ENCODE measurements around the gene CTSA. TPM values are rescaled to one million over a fixed set of nuclear protein-coding genes. Genes with fewer than 3 reads are reported as not detected.

The CTSA gene
- total and polyA plus RNA-seq, 9 of the 15 experiments (the other 6 are each of a cell fraction or from before 2014, with no cell fraction given): 8.8 to 61.7 (median 28.3) TPM

DNA sequence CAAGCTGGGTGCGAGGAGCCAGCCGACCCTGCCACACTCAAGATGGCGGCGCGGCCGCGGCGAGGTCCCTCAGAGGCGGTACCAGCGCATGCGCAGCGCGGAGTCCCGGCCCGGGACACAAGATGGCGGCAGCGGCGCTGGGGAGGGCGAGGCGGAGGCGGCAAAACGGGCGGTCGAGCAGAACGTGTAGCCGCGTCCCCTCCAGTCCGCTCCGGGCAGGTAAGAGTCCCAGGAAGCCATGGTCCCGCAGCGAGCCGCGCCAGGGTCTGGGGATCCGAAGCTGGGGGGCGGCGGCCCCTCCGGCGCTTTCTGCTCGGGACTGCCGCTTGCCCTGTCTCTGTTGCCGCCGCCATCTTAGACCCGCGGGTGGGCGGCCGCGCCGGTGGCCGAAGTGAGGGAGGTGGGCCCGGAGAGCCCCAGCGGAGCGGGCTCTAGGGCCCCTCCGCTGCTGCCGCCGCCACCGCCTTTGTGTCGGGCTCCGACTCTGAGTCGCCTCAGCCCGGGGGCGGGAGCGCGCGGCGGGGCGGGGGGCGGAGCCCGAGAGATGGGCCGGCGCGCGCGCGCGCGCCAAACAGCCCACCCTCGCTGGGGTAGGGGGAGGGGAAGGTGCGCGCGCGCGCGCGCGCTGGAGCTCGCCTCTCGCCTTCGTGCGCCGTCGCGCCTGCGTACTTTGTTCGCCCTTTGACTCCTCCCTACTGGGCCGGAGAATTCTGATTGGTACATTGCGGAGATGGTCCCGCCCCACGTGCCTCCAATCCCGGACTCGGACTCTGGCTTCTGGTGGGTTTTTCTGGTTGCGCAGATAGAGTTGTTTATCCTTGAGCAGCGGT lies 43.7 kb downstream of the CTSA start, which contains the start of gene PCIF1 (continued):
- TF ChIP-seq RBM14 (IDR thresholded peaks at IDR 0.05; ENCODE audit: borderline replicate concordance, insufficient read depth, low read depth, low read length) (no peak), IFI16 (CRISPR knock-in tag; IDR thresholded peaks at IDR 0.05) (no peak), L3MBTL2 (IDR thresholded peaks at IDR 0.05) (peak; percentile 28; the same call in 1 of the 2 replicates), NFYB (IDR thresholded peaks at IDR 0.05; ENCODE audit: extremely low read depth, insufficient read length) (peak; percentile 89), E2F4 (CRISPR knock-in tag; IDR thresholded peaks at IDR 0.05; ENCODE audit: low read depth) (no peak), MEIS2 (IDR thresholded peaks at IDR 0.05; ENCODE audit: partially characterized antibody) (peak; percentile 82), ZNF140 (CRISPR knock-in tag; IDR thresholded peaks at IDR 0.05) (no peak), ZKSCAN3 (CRISPR knock-in tag; IDR thresholded peaks at IDR 0.05) (no peak), KDM1A (IDR thresholded peaks at IDR 0.05) (no peak), CHD2 (IDR thresholded peaks at IDR 0.05; ENCODE audit: low read depth, low read length) (peak; percentile 66), ETV5 (CRISPR knock-in tag; IDR thresholded peaks at IDR 0.05; ENCODE audit: low read depth) (peak; percentile 48; the same call in 1 of the 2 replicates), RERE (CRISPR knock-in tag; IDR thresholded peaks at IDR 0.05; ENCODE audit: borderline replicate concordance) (no peak)
- TF ChIP-seq, protein P1, sequence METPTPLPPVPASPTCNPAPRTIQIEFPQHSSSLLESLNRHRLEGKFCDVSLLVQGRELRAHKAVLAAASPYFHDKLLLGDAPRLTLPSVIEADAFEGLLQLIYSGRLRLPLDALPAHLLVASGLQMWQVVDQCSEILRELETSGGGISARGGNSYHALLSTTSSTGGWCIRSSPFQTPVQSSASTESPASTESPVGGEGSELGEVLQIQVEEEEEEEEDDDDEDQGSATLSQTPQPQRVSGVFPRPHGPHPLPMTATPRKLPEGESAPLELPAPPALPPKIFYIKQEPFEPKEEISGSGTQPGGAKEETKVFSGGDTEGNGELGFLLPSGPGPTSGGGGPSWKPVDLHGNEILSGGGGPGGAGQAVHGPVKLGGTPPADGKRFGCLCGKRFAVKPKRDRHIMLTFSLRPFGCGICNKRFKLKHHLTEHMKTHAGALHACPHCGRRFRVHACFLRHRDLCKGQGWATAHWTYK (CRISPR knock-in tag; IDR thresholded peaks at IDR 0.05): peak; percentile 73; the same call in 1 of the 2 replicates
- TF ChIP-seq, protein P2, sequence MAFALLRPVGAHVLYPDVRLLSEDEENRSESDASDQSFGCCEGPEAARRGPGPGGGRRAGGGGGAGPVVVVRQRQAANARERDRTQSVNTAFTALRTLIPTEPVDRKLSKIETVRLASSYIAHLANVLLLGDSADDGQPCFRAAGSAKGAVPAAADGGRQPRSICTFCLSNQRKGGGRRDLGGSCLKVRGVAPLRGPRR (CRISPR knock-in tag; IDR thresholded peaks at IDR 0.05): no peak

Measured in K562 (cell line).